ENCODE results near the gene ANKRD55. TPM values are rescaled to one million over a fixed set of nuclear protein-coding genes. Genes with fewer than 3 reads are reported as not detected.

Gene ANKRD55
- total RNA-seq, 1 donor from 2014 or later, result 2.0 TPM

DNA sequence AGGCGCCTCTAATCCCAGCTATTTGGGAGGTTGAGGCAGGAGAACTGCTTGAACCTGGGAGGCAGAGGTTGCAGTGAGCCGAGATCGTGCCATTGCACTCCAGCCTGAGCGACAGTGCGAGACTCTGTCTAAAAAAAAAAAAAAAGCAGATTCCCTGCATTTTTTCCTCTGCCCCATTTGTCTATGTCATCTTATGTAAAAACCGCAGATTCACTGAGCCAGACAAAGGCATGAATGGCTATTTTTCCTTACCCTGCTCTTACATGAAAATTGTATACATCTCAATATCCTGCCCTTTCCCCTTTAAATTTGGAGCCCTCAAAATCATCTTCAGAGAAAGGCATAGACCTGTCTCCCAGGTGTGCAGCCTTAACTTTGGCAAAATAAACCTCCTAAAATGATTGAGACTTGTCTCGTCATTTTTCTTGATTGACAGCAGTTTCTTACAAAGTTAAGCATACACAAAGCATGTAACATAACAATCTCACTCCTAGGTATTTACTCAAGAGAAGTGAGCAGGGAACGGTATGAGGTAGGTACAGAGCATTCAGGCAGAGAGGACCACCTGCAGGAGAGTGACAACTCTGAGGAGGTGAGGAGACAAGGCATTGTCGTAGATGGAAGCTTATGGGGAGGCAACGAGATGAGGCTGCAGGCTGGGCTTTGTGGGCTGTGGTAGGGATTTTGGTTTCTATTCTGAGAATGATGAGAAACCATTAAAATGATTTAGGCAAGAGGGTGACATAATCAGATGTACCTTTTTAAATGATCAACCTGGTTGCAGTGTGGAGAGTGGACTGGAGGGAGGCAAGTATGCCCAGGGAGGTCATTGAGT is 172.6 kb downstream of the ANKRD55 start:
- no peak for FAIRE-seq
- DNase-seq (ENCODE audit: low spot score in 2 of 2), result no peak

GRCh38 chr5:56059854-56060253 is 173.3 kb downstream of the ANKRD55 start:
- no peak for DNase-seq (ENCODE audit: low spot score in 2 of 2)

GRCh38 chr5:56056875-56057274 is 176.3 kb downstream of the ANKRD55 start:
- no peak for DNase-seq (ENCODE audit: low spot score in 2 of 2)
- FAIRE-seq, result no peak

More at GRCh38 chr5:56059854-56060253, 173.3 kb downstream of the ANKRD55 start:
- FAIRE-seq, result no peak

GRCh38 chr5:56055859-56056258 is 177.3 kb downstream of the ANKRD55 start:
- FAIRE-seq (no peak), DNase-seq (ENCODE audit: low spot score in 2 of 2) (no peak)

DNA sequence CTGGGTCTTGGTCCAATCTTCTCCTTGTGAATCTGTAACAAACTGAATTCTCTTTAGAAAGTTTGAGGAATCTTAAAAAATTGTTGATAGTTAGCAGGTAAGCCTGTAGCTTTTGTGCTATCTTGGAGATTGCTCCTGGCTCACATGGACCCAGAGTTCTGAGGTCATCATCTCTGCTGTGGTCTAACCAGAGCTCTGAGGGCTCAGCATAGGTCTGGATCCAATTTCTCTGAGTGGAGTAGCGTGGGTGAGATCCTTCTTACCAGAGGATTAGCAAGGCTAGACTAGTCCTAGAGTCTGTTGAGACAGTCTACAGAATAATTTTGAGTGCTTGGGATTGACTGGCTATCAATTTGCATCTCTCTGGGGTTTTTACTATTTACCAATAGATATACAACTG is 177.8 kb downstream of the ANKRD55 start:
- DNase-seq (ENCODE audit: low spot score in 2 of 2), result no peak
- FAIRE-seq, result no peak

GRCh38 chr5:56054666-56055065 is 178.5 kb downstream of the ANKRD55 start:
- DNase-seq (ENCODE audit: low spot score in 2 of 2) (no peak), FAIRE-seq (no peak)

DNA sequence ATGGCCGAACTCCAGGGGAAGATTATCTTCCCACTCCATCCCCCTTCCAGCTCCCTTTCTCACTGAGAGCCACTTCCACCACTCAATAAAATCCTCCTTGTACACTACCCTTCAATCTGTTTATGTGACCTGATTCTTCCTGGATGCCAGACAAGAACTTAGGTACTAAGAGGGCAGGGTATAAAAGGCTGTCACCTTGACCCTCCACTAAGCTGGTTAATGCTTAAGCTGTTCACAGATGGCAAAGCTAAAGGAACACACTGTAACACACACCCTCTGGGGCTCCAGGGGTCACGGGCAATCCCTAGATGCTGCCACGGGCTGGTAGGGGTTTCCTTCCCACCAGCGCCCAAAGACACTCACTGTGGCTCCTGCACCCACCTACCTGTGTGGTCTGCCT is 179.8 kb downstream of the ANKRD55 start:
- DNase-seq (ENCODE audit: low spot score in 2 of 2) (no peak), FAIRE-seq (no peak)

DNA sequence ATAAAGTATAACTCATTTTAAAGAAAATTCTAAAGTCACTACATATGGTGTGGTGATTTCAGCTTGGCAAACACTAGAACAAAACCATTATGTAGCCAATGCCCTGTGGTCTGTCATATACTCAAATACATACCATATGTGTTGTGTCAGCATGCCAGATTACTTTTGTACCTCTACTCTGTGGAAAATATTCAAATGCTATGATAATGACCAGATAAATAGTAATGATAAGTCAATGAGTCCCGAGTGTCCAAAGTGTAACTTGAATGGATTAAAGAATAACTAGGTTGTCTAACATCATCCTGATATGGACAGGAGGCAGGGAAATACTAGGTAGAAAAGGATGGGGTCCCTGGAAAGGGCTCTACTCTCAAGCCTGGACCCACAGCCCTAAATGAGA is 180.4 kb downstream of the ANKRD55 start:
- DNase-seq (ENCODE audit: low spot score in 2 of 2) (no peak), FAIRE-seq (no peak)

- no peak for DNase-seq (ENCODE audit: low spot score in 2 of 2)
- FAIRE-seq, result no peak
Measured at GRCh38 chr5:56050551-56051255, 182.4 kb downstream of the ANKRD55 start.

Small RNA genes within 50 kb of the gene (small RNA-seq; reads per million reads assigned to genes)
- gene RNA5SP184, result not detected
- not detected for gene RNA5SP185
- gene RNU6-299P, result not detected

Other genes starting within 250 kb of the ANKRD55 start
- 40.8 TPM for gene IL6ST, start 238.4 kb downstream of the ANKRD55 start, total RNA-seq

All from frontal cortex (tissue), 4 donors.